GM18508 (cell line): ENCODE results near the gene PLK5.
"Not testable (repeated sequence)": the region's sequence is repeated elsewhere in the genome, so short reads cannot be mapped to it uniquely, and the experiment has no call there.

Source experiments
- ATAC-seq: cut with Tn5 transposase; IDR thresholded peaks from one replicate; pipeline ENCODE4 v1.9.1; 2021; ENCODE audit warnings: moderate number of reproducible peaks; ENCODE audit not compliant: insufficient read depth, unreplicated experiment

Gene PLK5

GRCh38 chr19:1505991-1506881 lies 17.6 kb upstream of the PLK5 start:
- ATAC-seq: no peak

DNA sequence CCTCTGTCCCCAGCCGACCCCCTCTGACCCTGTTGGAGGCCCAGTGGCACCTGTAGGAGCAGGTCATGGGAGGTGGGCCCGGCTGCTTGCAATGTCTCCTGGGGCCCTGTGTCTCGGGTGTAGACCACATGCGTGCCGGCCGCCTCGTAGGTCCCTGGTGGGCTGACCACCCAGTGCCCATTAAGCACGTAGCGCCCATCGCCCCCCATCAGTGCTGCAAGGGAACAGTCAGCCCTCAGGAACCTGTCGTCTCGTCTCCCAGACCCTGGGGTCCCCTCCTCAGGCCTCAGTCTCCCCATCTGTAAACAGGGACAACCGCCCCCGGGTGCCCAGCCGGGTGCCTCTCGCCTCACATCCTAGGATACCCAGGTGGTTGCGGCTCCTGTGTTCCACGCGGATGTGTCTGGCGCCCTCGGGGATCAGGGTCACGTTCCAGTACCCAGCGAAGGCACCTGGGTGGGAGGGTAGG lies 16.7 kb upstream of the PLK5 start:
- no peak for ATAC-seq

DNA sequence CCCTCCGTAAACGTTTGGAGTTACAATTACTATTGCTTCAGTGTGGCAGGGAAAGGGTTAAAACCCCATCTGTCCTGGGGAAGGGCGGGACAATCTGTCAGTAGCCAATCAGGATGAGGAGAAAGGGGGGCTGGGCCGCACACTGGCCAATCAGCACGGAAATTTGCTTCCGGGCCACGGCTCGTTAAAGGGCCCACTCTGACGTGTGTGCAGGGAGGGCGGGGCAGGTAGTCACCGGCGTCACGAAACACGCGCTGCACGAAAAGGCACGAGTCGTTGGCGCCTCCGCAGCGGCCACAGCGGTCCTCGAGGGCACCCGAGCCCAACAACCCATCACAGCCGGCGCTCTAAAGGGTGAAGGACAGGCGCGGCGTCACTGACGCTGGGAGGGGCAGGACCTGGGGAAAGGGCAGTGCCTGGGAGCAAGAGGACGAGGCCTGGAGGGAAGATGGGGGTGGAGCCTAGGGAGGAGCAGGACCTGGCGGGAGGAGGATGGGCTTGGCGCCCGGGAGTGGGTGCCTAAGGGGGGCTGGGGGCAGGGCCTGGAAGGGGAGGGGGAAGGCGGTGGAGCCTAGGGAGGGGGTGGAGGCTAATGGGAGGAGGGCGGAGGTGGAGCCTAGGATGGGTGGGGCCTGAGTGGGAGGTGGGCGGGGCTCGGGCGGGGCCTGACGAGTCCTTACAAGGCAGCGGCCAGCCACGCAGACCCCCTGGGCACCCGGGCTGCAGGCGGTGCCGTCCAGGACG lies 15.9 kb upstream of the PLK5 start:
- no peak for ATAC-seq

GRCh38 chr19:1508507-1508856 lies 15.4 kb upstream of the PLK5 start:
- ATAC-seq: no peak

DNA sequence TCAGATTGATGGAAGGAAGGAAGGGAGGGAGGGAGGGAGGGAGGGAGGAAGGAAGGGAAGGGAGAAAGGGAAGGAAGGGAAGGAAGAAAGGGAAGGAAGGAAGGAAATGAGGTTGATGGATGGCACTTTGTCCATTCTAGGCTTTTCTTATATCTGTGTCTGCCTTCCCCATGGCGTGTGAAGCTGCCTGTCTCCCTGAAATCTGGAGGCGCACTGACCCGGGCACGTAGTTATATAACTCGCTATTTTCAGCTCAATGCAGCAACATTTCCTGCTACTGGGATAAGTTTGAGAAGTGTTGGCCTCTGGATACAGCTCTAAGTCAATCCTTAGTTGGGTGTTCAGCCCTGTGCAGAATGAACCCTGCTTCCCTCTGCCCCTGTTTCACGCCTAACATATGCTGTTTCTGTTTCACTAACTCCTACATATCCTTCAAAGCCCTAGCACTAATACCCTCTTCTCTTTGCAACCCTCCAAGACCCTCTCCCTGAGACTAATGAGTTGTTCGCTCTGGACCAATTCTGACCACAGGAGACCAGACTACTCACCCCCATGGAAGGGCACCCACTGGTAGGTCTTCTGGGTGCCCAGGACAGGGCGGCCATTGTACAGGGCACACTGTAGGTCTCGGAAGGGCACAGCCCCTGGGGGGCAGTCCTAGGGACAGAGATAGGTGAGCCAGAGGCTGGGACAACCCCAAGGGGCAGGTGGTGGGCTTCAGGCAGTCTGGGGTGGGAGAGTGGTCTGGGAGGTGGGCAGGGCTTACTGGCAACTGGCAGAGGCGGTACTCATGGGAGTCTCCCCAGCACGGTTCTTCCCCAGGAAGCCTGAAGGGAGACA lies 14.1 kb upstream of the PLK5 start:
- ATAC-seq: no peak

- no peak for ATAC-seq
Observed at GRCh38 chr19:1510442-1510806, 13.5 kb upstream of the PLK5 start.

- ATAC-seq: no peak
Observed at GRCh38 chr19:1510807-1511206, 13.1 kb upstream of the PLK5 start.

DNA sequence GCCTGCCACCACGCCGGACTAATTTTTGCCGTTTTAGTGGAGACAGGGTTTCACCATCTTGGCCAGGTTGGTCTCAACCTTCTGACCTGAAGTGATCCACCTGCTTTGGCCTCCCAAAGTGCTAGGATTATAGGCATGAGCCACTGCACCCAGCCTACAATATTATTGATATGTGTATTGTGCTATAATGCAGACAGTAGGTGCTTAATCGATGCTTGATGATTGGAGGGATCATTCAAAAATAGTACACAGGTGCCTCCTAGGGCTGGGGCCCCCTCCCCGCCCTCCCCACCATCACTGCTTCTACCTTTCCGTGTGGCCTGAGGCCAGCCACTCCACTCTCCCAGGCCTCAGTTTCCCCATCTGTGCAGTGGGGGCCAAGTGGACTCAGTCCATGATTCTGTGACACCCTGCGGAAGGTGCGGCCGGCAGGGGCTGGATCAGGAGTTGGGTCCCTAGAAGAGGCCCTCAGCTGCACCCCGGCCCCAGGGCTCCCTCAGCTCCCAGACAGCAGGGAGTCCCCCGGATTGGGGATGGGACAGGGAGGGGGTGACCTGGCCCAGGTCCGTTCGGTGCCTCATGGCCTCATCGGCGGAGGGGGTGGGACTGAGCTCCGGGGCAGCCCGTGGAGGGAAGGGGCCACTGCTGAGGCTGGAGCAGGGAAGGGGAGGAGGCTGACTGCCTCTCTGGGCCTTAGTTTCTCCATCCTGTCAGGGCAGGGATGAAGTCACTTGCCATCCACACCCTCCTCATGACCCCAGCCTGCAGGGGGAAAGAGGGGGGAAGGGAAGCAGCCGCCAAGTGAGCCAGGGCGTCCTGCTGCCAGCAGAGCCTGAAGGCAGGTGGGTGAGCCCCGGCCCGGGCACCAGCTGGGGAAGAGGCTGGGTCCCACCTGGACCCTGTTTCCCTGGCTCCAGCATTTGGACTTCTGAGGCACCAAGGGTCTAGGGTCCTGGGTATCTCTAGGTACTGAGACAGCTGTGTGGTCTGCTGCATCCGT lies 12.3 kb upstream of the PLK5 start:
- ATAC-seq: no peak

GRCh38 chr19:1512671-1513498 lies 11.0 kb upstream of the PLK5 start, which contains the start of gene ADAMTSL5:
Gene ADAMTSL5 (minus strand): TSS chr19:1513019. CDS start chr19:1510943, 2,076 bp downstream.
- no peak for ATAC-seq

DNA sequence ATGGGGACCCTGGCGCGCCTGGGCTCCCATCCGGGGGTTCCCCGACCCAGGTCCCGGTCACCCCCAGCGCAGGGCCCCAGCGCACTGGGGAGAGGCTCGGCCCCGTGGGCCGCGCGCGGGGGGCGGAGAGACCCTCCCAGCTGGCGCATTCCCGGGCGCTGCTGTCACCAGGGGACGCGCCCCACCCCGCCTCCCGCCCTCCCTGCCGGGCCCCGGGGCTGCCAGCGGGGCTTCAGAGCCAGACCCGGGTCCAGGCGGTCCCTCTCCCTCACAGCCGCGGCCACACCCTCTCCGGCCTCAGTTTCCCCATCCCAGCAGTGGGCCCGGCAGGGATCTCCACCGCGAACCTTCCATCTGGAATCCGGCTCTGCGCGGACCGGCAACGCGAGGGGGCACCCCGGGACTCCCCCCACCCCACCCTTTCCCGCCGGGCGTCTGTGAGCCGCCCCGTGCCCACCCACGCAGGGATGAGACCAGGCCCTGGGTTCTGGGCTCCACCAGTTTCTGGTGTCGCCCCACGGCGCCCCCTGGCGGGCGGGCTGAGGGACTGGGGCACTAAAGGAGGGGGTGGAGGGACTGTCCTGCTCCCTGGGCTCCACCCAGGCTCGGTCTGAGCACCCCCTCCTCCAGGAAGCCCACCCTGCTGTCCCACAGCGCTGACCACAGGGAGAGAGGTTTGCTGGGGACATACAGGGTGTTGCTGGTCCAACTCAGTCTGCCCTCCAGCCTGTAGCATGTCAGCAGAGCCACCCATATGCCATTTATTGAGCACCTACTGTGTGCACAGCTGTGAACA lies 10.2 kb upstream of the PLK5 start:
- no peak for ATAC-seq

- ATAC-seq: no peak
Observed at GRCh38 chr19:1514295-1514661, 9.6 kb upstream of the PLK5 start.

GRCh38 chr19:1514986-1515721 lies 8.7 kb upstream of the PLK5 start:
- ATAC-seq: no peak

GRCh38 chr19:1516395-1516753 lies 7.5 kb upstream of the PLK5 start:
- no peak for ATAC-seq

DNA sequence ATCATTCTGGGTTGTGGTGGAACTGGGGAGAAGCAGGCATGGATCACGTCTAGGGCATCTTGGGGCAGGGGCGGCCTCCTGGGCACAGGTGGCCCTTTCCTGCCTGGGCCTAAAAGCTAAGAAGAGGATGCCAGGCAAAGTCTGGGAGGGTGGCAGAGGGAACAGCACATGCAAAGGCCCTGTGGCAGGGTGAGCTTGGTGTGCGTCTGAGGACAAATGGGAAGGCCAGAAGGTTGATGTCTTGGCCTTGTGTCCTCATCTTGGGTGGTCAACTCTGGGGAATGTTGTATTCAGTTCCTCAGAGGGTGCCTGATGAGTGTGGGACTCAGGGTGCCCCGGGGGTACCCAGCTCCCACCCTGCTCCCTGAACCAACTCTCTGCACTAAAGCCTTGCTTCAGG lies 5.4 kb upstream of the PLK5 start:
- ATAC-seq: no peak

GRCh38 chr19:1519802-1520201 lies 4.1 kb upstream of the PLK5 start:
- not testable (repeated sequence) for ATAC-seq

DNA sequence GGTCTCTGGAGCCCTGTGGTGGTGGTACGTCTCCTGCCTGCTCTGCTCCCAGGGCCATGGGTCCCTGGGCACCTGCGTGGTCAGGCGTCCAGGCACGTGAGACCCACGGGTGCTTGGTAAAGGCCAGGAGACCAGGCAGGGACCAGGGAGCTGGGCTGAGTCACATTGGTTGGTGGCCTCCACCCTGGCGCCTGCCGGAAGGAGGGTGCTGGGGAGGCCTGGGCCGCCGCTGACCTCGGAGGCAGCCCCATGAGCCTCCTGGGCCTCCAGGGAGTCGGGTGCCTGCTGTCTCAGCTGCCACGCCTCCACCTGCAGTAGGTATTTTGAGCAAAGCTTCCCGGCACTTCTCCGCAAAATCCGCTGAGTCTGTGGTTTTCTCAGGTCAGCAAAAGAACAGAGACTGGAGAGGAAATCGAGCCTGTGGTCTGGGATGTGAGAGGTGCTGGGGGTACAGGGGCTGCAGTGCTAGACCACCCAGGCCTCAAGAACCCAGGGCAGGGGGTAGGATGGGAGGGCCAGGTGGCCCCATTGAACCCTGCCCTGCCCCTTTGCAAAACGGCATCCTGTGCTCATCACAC lies 3.6 kb upstream of the PLK5 start:
- no peak for ATAC-seq

DNA sequence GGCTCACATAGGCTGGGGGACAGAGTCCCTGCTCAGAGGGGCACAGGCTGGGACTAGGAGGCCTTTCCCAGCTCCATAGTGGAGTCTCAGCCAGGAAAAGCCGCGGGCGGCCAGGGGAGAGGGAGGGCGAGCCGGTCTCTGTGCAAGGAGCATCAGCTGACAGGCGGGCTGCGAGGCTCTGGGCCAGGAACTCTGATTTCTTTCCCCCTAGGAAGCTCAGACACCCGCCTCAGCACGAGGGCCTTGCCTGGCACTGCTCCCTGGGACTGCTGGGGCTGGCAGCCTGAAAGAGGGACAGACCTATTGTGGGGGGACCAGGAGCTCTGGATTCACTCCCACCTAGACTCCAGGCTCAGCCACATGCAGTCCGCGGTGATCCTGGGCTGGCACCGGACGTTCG lies 2.2 kb upstream of the PLK5 start:
- no peak for ATAC-seq
